Measurements from ENCODE around the gene PDE8B. TPM values are rescaled to one million over a fixed set of nuclear protein-coding genes. Genes with fewer than 3 reads are reported as not detected.

Gene PDE8B
- total RNA-seq, 1 donor from 2014 or later, result 5.9 TPM

GRCh38 chr5:77249475-77249874, 39.0 kb downstream of the PDE8B start:
- Histone ChIP-seq H3K27ac (no peak overlapping the region), H3K9me3 (no peaks in the 10 kb centered on the region), H3K36me3 (no peaks in the 10 kb centered on the region), H3K27me3 (no peaks in the 10 kb centered on the region), H3K4me3 (no peak overlapping the region), H3K4me1 (no peaks in the 10 kb centered on the region)
- intact Hi-C loops (cut with DNase I), result no loop called here
- TF ChIP-seq POLR2A (IDR thresholded peaks at IDR 0.05) (no peak), POLR2AphosphoS5 (IDR thresholded peaks at IDR 0.05; ENCODE audit: insufficient read depth in 1 of 2, low read depth in 1 of 2) (no peak), CTCF (IDR thresholded peaks at IDR 0.05) (no peak)
- no peak for DNase-seq (ENCODE audit: extremely low spot score in 2 of 2)

GRCh38 chr5:77250021-77250420, 39.5 kb downstream of the PDE8B start:
- Histone ChIP-seq H3K27me3 (no peaks in the 10 kb centered on the region), H3K27ac (no peak overlapping the region), H3K36me3 (no peaks in the 10 kb centered on the region), H3K4me3 (no peak overlapping the region), H3K9me3 (no peaks in the 10 kb centered on the region), H3K4me1 (no peaks in the 10 kb centered on the region)
- intact Hi-C loops (cut with DNase I), result no loop called here
- DNase-seq (ENCODE audit: extremely low spot score in 2 of 2), result no peak
- TF ChIP-seq POLR2A (IDR thresholded peaks at IDR 0.05) (no peak), CTCF (IDR thresholded peaks at IDR 0.05) (no peak), POLR2AphosphoS5 (IDR thresholded peaks at IDR 0.05; ENCODE audit: insufficient read depth in 1 of 2, low read depth in 1 of 2) (no peak)

- no peaks in the 10 kb centered on the region for H3K9me3 ChIP-seq
- TF ChIP-seq CTCF (IDR thresholded peaks at IDR 0.05), result no peak
- no peak for TF ChIP-seq POLR2A (IDR thresholded peaks at IDR 0.05)
- TF ChIP-seq POLR2AphosphoS5 (IDR thresholded peaks at IDR 0.05; ENCODE audit: insufficient read depth in 1 of 2, low read depth in 1 of 2), result no peak
- H3K27me3 ChIP-seq, result no peaks in the 10 kb centered on the region
- no peak overlapping the region for H3K4me3 ChIP-seq
- H3K27ac ChIP-seq, result no peak overlapping the region
- H3K4me1 ChIP-seq, result no peaks in the 10 kb centered on the region
- no peaks in the 10 kb centered on the region for H3K36me3 ChIP-seq
- intact Hi-C loops (cut with DNase I), result no loop called here
- DNase-seq (ENCODE audit: extremely low spot score in 2 of 2), result no peak
Measured at GRCh38 chr5:77251921-77252320, 41.4 kb downstream of the PDE8B start.

- no peak overlapping the region for H3K27ac ChIP-seq
- no peaks in the 10 kb centered on the region for H3K27me3 ChIP-seq
- no peaks in the 10 kb centered on the region for H3K9me3 ChIP-seq
- no peaks in the 10 kb centered on the region for H3K36me3 ChIP-seq
- H3K4me3 ChIP-seq, result no peak overlapping the region
- no peaks in the 10 kb centered on the region for H3K4me1 ChIP-seq
- TF ChIP-seq POLR2AphosphoS5 (IDR thresholded peaks at IDR 0.05; ENCODE audit: insufficient read depth in 1 of 2, low read depth in 1 of 2), result no peak
- TF ChIP-seq CTCF (IDR thresholded peaks at IDR 0.05), result no peak
- TF ChIP-seq POLR2A (IDR thresholded peaks at IDR 0.05), result no peak
- no peak for DNase-seq (ENCODE audit: extremely low spot score in 2 of 2)
- intact Hi-C loops (cut with DNase I), result no loop called here
Measured at GRCh38 chr5:77255617-77256016, 45.1 kb downstream of the PDE8B start.

- H3K27ac ChIP-seq, result no peak overlapping the region
- no peaks in the 10 kb centered on the region for H3K9me3 ChIP-seq
- H3K4me1 ChIP-seq, result no peaks in the 10 kb centered on the region
- no peak for DNase-seq (ENCODE audit: extremely low spot score in 2 of 2)
- TF ChIP-seq POLR2AphosphoS5 (IDR thresholded peaks at IDR 0.05; ENCODE audit: insufficient read depth in 1 of 2, low read depth in 1 of 2) (no peak), CTCF (IDR thresholded peaks at IDR 0.05) (no peak), POLR2A (IDR thresholded peaks at IDR 0.05) (no peak)
- H3K27me3 ChIP-seq, result no peaks in the 10 kb centered on the region
- H3K4me3 ChIP-seq, result no peak overlapping the region
- intact Hi-C loops (cut with DNase I), result no loop called here
- no peaks in the 10 kb centered on the region for H3K36me3 ChIP-seq
Measured at GRCh38 chr5:77256406-77256805, 45.9 kb downstream of the PDE8B start.

Data from vagina (tissue), 2 donors.